CD4-positive, alpha-beta memory T cell (primary cell): ENCODE results near the gene MAST4. TPM values are rescaled to one million over a fixed set of nuclear protein-coding genes. Genes with fewer than 3 reads are reported as not detected.

Experiments
- CTCF ChIA-PET: fragments of 350-600 bp; sonication (Branson Sonifier 250); formaldehyde crosslinking; loops from one replicate; lab custom pipeline; 2021; ENCODE audit warnings: inconsistent platforms; ENCODE audit not compliant: partially characterized antibody; lab: Charles Lee
- POLR2A ChIA-PET: fragments of 350-600 bp; sonication (Branson Sonifier 250); formaldehyde crosslinking; loops from one replicate; lab custom pipeline; 2021; ENCODE audit not compliant: partially characterized antibody; lab: Charles Lee
- DNase-seq, 5 donors: peaks; one replicate each; pipeline versions ENCODE4 v3.0.0 to v3.0.0-alpha.2; 2020 to 2022; ENCODE audit warnings: mixed read lengths in 1 of 5
- H3K27ac ChIP-seq: one replicate; pipeline ENCODE4 v1.7.0; 2013; ENCODE audit warnings: low read depth, low read length
- H3K27me3 ChIP-seq: 2 replicates; pipeline ENCODE4 v1.7.0; 2013; ENCODE audit warnings: mild to moderate bottlenecking, low read length, moderate library complexity; ENCODE audit not compliant: insufficient read depth
- H3K36me3 ChIP-seq: 2 replicates; pipeline ENCODE4 v1.7.0; 2013; ENCODE audit warnings: mild to moderate bottlenecking, low read length, moderate library complexity; ENCODE audit not compliant: insufficient read depth
- H3K4me1 ChIP-seq: 2 replicates; pipeline ENCODE4 v1.7.0; 2013; ENCODE audit warnings: mild to moderate bottlenecking, low read length, moderate library complexity; ENCODE audit not compliant: insufficient read depth
- H3K4me3 ChIP-seq, 2 donors: one replicate each; pipeline ENCODE4 v1.7.0; 2013; ENCODE audit warnings: low read length in 2 of 2, mild to moderate bottlenecking in 1 of 2
- H3K9me3 ChIP-seq, 2 donors: one replicate each; pipeline ENCODE4 v1.7.0; 2013; ENCODE audit warnings: low read length in 2 of 2, control low read depth in 1 of 2; ENCODE audit not compliant: control insufficient read depth in 1 of 2
- H3K27ac Mint-ChIP-seq, 7 donors: one replicate each; pipeline ENCODE4 v1.8.0; 2020 to 2021; ENCODE audit warnings: mixed read lengths in 7 of 7, mild to moderate bottlenecking in 6 of 7, inconsistent platforms in 3 of 7, moderate library complexity in 3 of 7
- H3K27me3 Mint-ChIP-seq, 2 donors: one replicate each; pipeline ENCODE4 v1.8.0; 2020 to 2021; ENCODE audit warnings: mixed read lengths in 2 of 2
- H3K36me3 Mint-ChIP-seq, 2 donors: one replicate each; pipeline ENCODE4 v1.8.0; 2020 to 2021; ENCODE audit warnings: mixed read lengths in 2 of 2, inconsistent platforms in 1 of 2, mild to moderate bottlenecking in 1 of 2
- H3K4me1 Mint-ChIP-seq, 4 donors: one replicate each; pipeline ENCODE4 v1.8.0; 2020 to 2021; ENCODE audit warnings: mixed read lengths in 4 of 4, mild to moderate bottlenecking in 1 of 4
- H3K4me3 Mint-ChIP-seq, 8 donors: one replicate each; pipeline ENCODE4 v1.8.0; 2020 to 2021; ENCODE audit warnings: mixed read lengths in 8 of 8, mild to moderate bottlenecking in 7 of 8, moderate library complexity in 6 of 8, inconsistent platforms in 3 of 8
- H3K9me3 Mint-ChIP-seq, 8 donors: one replicate each; pipeline ENCODE4 v1.8.0; 2020 to 2021; ENCODE audit warnings: mixed read lengths in 8 of 8, mild to moderate bottlenecking in 5 of 8, inconsistent platforms in 3 of 8, moderate library complexity in 1 of 8
- intact Hi-C: fragments of 100-400 bp; cut with micrococcal nuclease; formaldehyde crosslinking; loops from one replicate; pipeline ENCODE4 v1.15.1; 2023
- polyA plus RNA-seq, 2 donors: library from polyadenylated mRNA; unstranded; fragments of 300-500 nt; fragmentation: Illumina TruSeq; gene quantifications; one replicate each; pipeline ENCODE4 v1.2.3, GENCODE V29; 2021
- total RNA-seq, 2 experiments: library from RNA; stranded (reverse); gene quantifications; one replicate each; pipeline ENCODE4 v1.2.3, GENCODE V29; 2021

MAST4 gene
- total and polyA plus RNA-seq, 4 experiments from 2014 or later: 9.2 to 27.0 (median 21.3) TPM

- intact Hi-C loops: no loop called here
- POLR2A ChIA-PET: interaction anchor here (0.7 to 2.6 kb wide), 7 partner anchors 8 to 28 kb away, joined by 4 to 30 read pairs (median 5); no protein-coding TSS in a partner anchor
- Histone ChIP-seq H3K4me3 (no peak overlapping the region), H3K4me1 (peaks cover 38% of the 10 kb centered on the region), H3K9me3 (no peaks in the 10 kb centered on the region), H3K27me3 (no peaks in the 10 kb centered on the region), H3K36me3 (no peaks in the 10 kb centered on the region), H3K27ac (no peak overlapping the region)
- no peak for DNase-seq
- CTCF ChIA-PET: interaction anchor here (0.6 to 2.0 kb wide), 7 partner anchors 13 to 201 kb away, joined by 3 to 6 read pairs (median 3); no protein-coding TSS in a partner anchor
- Mint-ChIP-seq H3K36me3 (no peaks in the 10 kb centered on the region), H3K9me3 (peaks cover 0 to 2% (median 0%) of the 10 kb centered on the region in 8 donors), H3K4me3 (peak overlapping the region in 5 of 8 donors; percentile 2 to 75 (median 53)), H3K4me1 (peaks cover 37 to 50% (median 41%) of the 10 kb centered on the region in 4 donors), H3K27ac (peak overlapping the region; percentile 66 to 94 (median 88)), H3K27me3 (no peaks in the 10 kb centered on the region)
Measured at GRCh38 chr5:67189079-67189354, 592.8 kb downstream of the MAST4 start.

DNA sequence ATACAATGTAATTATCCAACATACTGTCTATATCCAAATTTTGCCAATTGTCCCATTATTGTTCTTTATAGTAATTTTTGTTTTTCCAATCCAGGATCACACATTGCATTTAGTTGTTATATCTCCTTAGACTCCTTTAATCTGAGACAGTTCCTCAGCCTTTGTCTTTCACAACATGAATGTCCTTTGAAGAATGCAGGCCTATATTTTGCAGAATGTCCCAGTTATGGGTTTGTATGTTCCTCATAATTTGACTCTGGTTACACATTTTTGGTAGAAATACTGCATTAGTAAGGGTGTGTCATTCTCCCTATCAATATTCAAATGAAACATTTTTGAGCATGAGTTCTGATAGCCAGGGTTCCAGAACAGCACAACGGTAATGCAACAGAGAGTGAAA lies 593.7 kb downstream of the MAST4 start:
- no peaks in the 10 kb centered on the region for H3K27me3 ChIP-seq
- H3K4me1 Mint-ChIP-seq: peaks cover 40 to 55% (median 41%) of the 10 kb centered on the region in 4 donors
- no peaks in the 10 kb centered on the region for H3K27me3 Mint-ChIP-seq

DNA sequence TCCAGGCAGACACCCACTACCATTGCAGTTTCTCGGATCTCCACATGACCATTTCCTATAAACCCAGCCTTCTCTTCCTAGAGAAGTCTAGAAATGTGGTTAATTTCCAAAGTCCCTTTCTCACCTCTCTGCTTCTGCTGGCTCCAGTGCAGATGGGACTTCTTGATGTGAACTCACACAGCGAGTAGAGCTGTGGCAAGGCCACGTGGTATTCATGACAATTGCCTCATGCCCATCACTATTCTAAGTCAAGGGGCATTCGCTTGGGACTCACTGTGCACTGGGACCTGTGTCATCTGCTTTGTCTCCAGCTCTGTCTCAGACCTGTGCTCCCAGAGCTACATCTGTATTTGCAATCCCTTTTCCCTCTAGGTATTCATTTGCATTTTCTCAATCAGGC lies 594.2 kb downstream of the MAST4 start:
- Histone ChIP-seq H3K27me3 (no peaks in the 10 kb centered on the region), H3K27ac (no peak overlapping the region), H3K36me3 (no peaks in the 10 kb centered on the region), H3K4me1 (peaks cover 38% of the 10 kb centered on the region), H3K9me3 (no peaks in the 10 kb centered on the region), H3K4me3 (no peak overlapping the region)
- DNase-seq: no peak
- intact Hi-C loops: no loop called here
- Mint-ChIP-seq H3K9me3 (peaks cover 0 to 2% (median 0%) of the 10 kb centered on the region in 8 donors), H3K36me3 (no peaks in the 10 kb centered on the region), H3K4me3 (no peak overlapping the region), H3K27me3 (no peaks in the 10 kb centered on the region), H3K27ac (no peak overlapping the region), H3K4me1 (peaks cover 37 to 52% (median 41%) of the 10 kb centered on the region in 4 donors)
- CTCF ChIA-PET: no interaction called here
- POLR2A ChIA-PET: interaction anchor here (1.7 kb wide), 1 partner anchor 12 kb away, joined by 5 read pairs; no protein-coding TSS in a partner anchor

More for the DNA sequence above, 593.7 kb downstream of the MAST4 start:
- H3K27ac Mint-ChIP-seq: no peak overlapping the region
- ChIA-PET CTCF (interaction anchor here (1.1 to 1.7 kb wide), 3 partner anchors 12 to 25 kb away, joined by 3 to 6 read pairs (median 5); no protein-coding TSS in a partner anchor), POLR2A (interaction anchor here (0.7 to 2.6 kb wide), 4 partner anchors 8 to 33 kb away, joined by 3 to 30 read pairs (median 10); no protein-coding TSS in a partner anchor)
- no peak overlapping the region for H3K4me3 ChIP-seq
- intact Hi-C loops: no loop called here
- H3K36me3 ChIP-seq: no peaks in the 10 kb centered on the region
- no peak overlapping the region for H3K4me3 Mint-ChIP-seq
- no peaks in the 10 kb centered on the region for H3K9me3 ChIP-seq
- H3K9me3 Mint-ChIP-seq: peaks cover 0 to 2% (median 0%) of the 10 kb centered on the region in 8 donors
- DNase-seq: no peak
- H3K27ac ChIP-seq: no peak overlapping the region
- H3K36me3 Mint-ChIP-seq: no peaks in the 10 kb centered on the region
- peaks cover 38% of the 10 kb centered on the region for H3K4me1 ChIP-seq

GRCh38 chr5:67190861-67191260 lies 594.7 kb downstream of the MAST4 start:
- Histone ChIP-seq H3K9me3 (no peaks in the 10 kb centered on the region), H3K4me3 (no peak overlapping the region), H3K27me3 (no peaks in the 10 kb centered on the region), H3K4me1 (peaks cover 38% of the 10 kb centered on the region), H3K36me3 (no peaks in the 10 kb centered on the region), H3K27ac (no peak overlapping the region)
- H3K36me3 Mint-ChIP-seq: no peaks in the 10 kb centered on the region
- ChIA-PET POLR2A (interaction anchor here (0.9 to 1.7 kb wide), 2 partner anchors 12 to 15 kb away, joined by 4 to 5 read pairs; no protein-coding TSS in a partner anchor), CTCF (no interaction called here)
- no peak for DNase-seq
- no peak overlapping the region for H3K4me3 Mint-ChIP-seq
- intact Hi-C loops: no loop called here
- H3K9me3 Mint-ChIP-seq: peaks cover 0 to 2% (median 0%) of the 10 kb centered on the region in 8 donors
- H3K27me3 Mint-ChIP-seq: no peaks in the 10 kb centered on the region
- peaks cover 40 to 56% (median 43%) of the 10 kb centered on the region in 4 donors for H3K4me1 Mint-ChIP-seq
- peak overlapping the region in 1 of 7 donors; percentile 32 for H3K27ac Mint-ChIP-seq

DNA sequence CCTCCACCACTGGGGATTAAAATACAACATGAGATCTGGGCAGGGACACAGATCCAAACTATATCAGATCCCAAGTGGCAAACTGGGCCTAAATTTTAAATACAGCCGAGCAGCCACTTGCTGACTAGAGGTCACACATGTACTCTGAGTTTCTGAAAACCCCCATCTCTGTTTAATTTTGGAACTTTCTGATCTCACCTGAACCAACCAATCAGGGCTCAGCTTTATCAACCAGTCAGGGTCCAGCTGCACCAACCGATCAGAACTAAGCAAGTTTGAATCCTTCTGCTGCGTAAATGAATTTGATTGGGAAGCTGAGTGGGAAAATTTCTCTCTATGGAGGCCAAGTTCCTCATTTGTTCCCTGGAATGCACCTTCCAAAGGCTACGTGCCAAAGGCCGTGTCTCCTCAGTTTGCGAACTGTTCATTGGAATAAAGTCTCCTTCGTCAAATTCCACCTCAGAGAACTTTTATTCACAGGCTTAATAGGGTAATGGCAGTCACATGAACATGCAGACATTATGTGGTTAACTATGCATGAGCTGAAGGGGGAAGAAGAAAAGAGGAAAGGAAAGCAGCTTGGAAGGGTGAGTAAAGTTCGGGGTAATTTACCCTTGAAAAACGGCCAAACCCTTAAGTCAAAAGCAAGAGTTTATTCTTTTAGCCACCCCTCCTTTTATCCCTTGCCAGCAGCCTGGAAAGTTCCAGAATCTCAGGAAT lies 596.7 kb downstream of the MAST4 start:
- Mint-ChIP-seq H3K9me3 (peaks cover 0 to 2% (median 0%) of the 10 kb centered on the region in 8 donors), H3K27me3 (no peaks in the 10 kb centered on the region), H3K4me3 (peak overlapping the region in 1 of 8 donors; percentile 16), H3K4me1 (peaks cover 25 to 39% (median 31%) of the 10 kb centered on the region in 4 donors), H3K27ac (no peak overlapping the region), H3K36me3 (no peaks in the 10 kb centered on the region)
- Histone ChIP-seq H3K4me1 (peaks cover 18% of the 10 kb centered on the region), H3K36me3 (no peaks in the 10 kb centered on the region), H3K27me3 (no peaks in the 10 kb centered on the region), H3K27ac (no peak overlapping the region), H3K9me3 (no peaks in the 10 kb centered on the region), H3K4me3 (no peak overlapping the region)
- ChIA-PET CTCF (interaction anchor here (1.5 kb wide), 1 partner anchor 26 kb away, joined by 6 read pairs; no protein-coding TSS in a partner anchor), POLR2A (interaction anchor here (0.7 to 1.5 kb wide), 2 partner anchors 14 to 25 kb away, joined by 3 to 5 read pairs; no protein-coding TSS in a partner anchor)
- DNase-seq: no peak
- intact Hi-C loops: no loop called here

DNA sequence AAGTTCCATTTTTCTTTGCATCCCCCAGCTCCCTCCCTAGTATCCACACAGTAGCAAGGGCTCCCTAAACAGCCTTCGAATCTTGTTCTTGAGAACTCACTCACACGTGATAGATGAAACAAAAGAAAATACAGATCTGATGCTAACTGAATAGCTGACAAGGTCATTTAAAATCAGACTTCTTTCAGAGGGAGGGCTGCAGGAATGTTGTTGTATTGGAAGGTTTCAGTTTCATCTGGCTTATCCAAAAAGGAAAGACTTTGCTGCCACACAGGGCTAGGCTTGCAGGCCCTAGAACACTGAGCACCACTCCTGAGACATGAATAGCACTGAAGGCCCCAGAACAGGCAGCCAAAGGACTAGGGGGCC lies 597.2 kb downstream of the MAST4 start:
- H3K27ac ChIP-seq: no peak overlapping the region
- no peaks in the 10 kb centered on the region for H3K36me3 ChIP-seq
- H3K27me3 ChIP-seq: no peaks in the 10 kb centered on the region
- no peaks in the 10 kb centered on the region for H3K9me3 ChIP-seq
- Mint-ChIP-seq H3K27me3 (no peaks in the 10 kb centered on the region), H3K27ac (no peak overlapping the region), H3K9me3 (peaks cover 0 to 3% (median 0%) of the 10 kb centered on the region in 8 donors), H3K4me3 (no peak overlapping the region), H3K36me3 (peaks cover 0 to 2% of the 10 kb centered on the region in 2 donors), H3K4me1 (peaks cover 23 to 39% (median 30%) of the 10 kb centered on the region in 4 donors)
- DNase-seq: no peak
- H3K4me1 ChIP-seq: peaks cover 13% of the 10 kb centered on the region
- no peak overlapping the region for H3K4me3 ChIP-seq
- intact Hi-C loops: no loop called here
- CTCF ChIA-PET: no interaction called here
- POLR2A ChIA-PET: interaction anchor here (0.7 to 1.5 kb wide), 2 partner anchors 14 to 26 kb away, joined by 3 to 5 read pairs; no protein-coding TSS in a partner anchor

- Histone ChIP-seq H3K36me3 (no peaks in the 10 kb centered on the region), H3K27ac (no peak overlapping the region), H3K4me3 (no peak overlapping the region), H3K4me1 (peaks cover 12% of the 10 kb centered on the region), H3K9me3 (no peaks in the 10 kb centered on the region), H3K27me3 (no peaks in the 10 kb centered on the region)
- Mint-ChIP-seq H3K9me3 (peaks cover 0 to 10% (median 5%) of the 10 kb centered on the region in 8 donors), H3K27ac (no peak overlapping the region), H3K4me1 (peaks cover 21 to 39% (median 29%) of the 10 kb centered on the region in 4 donors), H3K4me3 (no peak overlapping the region), H3K36me3 (peaks cover 0 to 2% of the 10 kb centered on the region in 2 donors), H3K27me3 (no peaks in the 10 kb centered on the region)
- intact Hi-C loops: no loop called here
- no peak for DNase-seq
- ChIA-PET POLR2A (no interaction called here), CTCF (no interaction called here)
Measured at GRCh38 chr5:67194166-67194565, 598.0 kb downstream of the MAST4 start.
